T-helper 1 cell treated with Interleukin-12 subunit alpha and Interleukin-12 subunit beta and Interleukin-4 antibody, amounts not matched to agents 30 μg/mL and 1 μg/mL, for 36 hours (primary cell): ENCODE results near the gene CTU1.

ENCODE experiments used
- H3K27ac Mint-ChIP-seq: one replicate; pipeline ENCODE4 v1.8.0; 2021; ENCODE audit warnings: mild to moderate bottlenecking, mixed read lengths
- H3K27me3 Mint-ChIP-seq: one replicate; pipeline ENCODE4 v1.8.0; 2021; ENCODE audit warnings: low read depth, mixed read lengths
- H3K36me3 Mint-ChIP-seq: one replicate; pipeline ENCODE4 v1.8.0; 2021; ENCODE audit warnings: low read depth, mixed read lengths
- H3K4me1 Mint-ChIP-seq: one replicate; pipeline ENCODE4 v1.8.0; 2021; ENCODE audit warnings: low read depth, mixed read lengths
- H3K4me3 Mint-ChIP-seq: one replicate; pipeline ENCODE4 v1.8.0; 2021; ENCODE audit warnings: mild to moderate bottlenecking, moderate library complexity, mixed read lengths
- H3K9me3 Mint-ChIP-seq: one replicate; pipeline ENCODE4 v1.8.0; 2021; ENCODE audit warnings: mixed read lengths

Gene CTU1

DNA sequence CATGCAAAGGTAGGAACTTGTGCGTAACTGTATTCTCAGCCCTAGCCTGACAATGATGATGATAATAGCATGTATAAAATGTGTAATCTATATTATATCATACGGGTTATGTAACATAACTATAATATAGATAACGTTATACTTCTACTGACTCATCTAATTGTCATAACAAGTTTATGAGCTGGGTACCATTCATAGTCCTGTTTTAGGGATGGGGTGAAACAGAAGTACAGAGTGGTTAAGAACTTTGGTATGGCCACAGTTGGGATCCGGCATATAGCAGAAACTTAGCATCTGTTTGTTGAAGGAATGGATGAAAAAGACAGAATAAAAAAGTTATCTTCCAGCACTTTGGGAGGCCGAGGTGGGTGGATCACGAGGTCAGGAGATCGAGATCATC lies 5.2 kb downstream of the CTU1 start:
- Mint-ChIP-seq H3K36me3 (peaks cover 24% of the 10 kb centered on the region), H3K4me1 (peaks cover 25% of the 10 kb centered on the region), H3K4me3 (no peak overlapping the region), H3K9me3 (no peaks in the 10 kb centered on the region), H3K27me3 (no peaks in the 10 kb centered on the region), H3K27ac (no peak overlapping the region)

DNA sequence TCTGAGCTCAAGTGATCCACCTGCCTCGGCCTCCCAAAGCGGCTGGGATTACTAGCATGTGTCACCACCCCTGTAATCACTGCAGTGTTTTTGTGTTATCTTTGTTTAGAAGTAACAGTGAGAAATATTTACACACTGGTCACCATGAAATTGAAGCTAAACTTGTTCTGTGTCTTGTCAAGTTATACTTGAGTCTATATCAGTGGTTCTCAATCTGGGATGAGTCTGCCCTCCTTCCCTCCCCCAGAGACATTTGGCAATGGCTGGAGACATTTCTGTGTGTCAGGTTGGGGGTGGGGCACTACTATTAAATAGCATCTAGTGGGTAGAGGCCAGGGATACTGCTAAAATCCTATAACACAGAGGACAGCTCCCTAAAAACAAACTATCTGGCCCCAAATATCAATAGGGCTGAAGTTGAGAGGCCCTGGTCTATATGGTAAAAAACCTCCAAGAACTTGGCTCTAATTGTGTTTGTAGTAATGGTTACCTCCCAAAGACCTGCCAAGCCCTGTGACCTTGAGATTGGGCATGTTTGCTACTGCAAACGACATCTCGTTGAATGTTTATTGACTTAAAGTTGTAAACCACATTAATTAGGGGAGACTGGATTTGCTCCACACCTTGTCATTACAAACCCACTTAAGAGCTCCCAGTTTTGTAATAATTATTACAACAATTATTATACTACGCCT lies 6.9 kb downstream of the CTU1 start:
- peaks cover 31% of the 10 kb centered on the region for H3K36me3 Mint-ChIP-seq
- H3K9me3 Mint-ChIP-seq, result no peaks in the 10 kb centered on the region
- H3K4me3 Mint-ChIP-seq, result no peak overlapping the region
- H3K4me1 Mint-ChIP-seq, result peaks cover 26% of the 10 kb centered on the region
- H3K27ac Mint-ChIP-seq, result no peak overlapping the region
- no peaks in the 10 kb centered on the region for H3K27me3 Mint-ChIP-seq

DNA sequence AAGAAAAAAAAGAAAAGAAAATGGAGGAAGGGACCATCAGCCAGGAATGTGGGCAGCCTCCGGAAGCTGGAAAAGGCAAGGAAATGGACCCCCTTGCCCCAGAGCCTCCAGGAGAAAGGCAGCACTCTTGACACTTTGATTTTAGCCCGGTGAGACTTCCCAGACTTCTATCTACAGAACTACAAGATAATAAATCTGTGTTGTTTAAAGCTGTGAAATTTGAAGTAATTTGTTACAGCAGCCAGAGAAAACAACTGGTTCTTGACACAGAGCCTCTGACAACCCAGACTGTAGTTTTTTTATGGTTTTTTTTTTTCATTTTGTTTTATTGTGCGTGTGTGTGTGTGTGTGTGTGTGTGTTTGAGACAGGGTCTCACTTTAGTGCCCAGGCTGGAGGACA lies 7.6 kb downstream of the CTU1 start:
- Mint-ChIP-seq H3K4me1 (peaks cover 21% of the 10 kb centered on the region), H3K36me3 (peaks cover 25% of the 10 kb centered on the region), H3K9me3 (no peaks in the 10 kb centered on the region), H3K4me3 (no peak overlapping the region), H3K27me3 (no peaks in the 10 kb centered on the region), H3K27ac (no peak overlapping the region)

DNA sequence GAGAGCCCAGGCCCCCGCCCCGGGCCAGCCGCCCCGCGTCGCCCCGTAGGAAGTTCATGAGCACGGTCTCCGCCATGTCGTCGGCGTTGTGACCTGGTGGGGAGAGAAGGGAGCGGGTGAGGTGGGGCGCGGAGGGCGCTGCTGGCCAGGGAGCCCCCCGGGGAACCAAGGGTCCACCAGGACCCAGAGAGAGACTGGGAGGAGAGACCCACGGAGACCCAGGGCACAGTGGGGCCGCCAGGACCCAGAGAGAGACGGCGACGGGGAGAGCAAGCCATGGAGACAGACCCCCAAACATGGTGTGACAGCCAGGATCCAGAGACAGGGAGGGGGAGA lies 9.2 kb downstream of the CTU1 start:
- Mint-ChIP-seq H3K9me3 (no peaks in the 10 kb centered on the region), H3K4me1 (peaks cover 14% of the 10 kb centered on the region), H3K36me3 (peaks cover 17% of the 10 kb centered on the region), H3K27ac (no peak overlapping the region), H3K4me3 (no peak overlapping the region), H3K27me3 (no peaks in the 10 kb centered on the region)

DNA sequence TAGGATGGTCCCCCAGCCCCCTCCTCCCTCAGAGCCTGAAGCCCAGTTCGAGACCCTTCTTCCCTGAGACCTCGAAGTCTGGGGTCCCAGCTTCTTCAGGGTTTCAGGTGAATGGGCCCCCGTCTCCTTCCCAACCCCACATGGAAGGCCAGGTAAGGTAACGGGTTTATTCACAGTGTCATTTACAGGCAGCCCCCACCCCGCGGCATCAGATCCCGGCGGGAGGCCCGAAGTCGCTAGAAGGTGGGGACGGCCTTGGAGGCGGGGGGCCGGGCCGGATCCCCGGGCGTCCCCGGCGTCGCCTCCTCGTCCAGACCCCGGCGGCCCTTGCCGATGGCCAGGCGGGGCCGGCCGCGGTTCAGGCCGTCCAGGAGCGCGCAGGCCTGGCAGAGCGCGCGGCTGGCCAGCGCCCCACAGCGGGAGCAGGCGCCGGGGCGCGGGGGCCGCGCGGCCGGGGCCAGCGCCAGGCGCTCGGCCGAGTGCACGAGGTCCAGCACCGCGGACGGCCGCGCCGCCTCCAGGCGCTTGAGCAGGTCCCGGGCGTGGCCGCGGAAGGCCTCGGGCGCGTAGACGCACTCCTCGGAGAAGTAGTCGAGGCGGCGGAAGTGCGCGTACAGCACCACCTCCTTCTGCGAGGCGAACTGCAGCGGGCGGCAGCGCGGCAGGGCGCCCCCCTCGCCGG lies 9.7 kb downstream of the CTU1 start:
- Mint-ChIP-seq H3K27me3 (no peaks in the 10 kb centered on the region), H3K9me3 (no peaks in the 10 kb centered on the region), H3K4me3 (no peak overlapping the region), H3K36me3 (peaks cover 16% of the 10 kb centered on the region), H3K27ac (no peak overlapping the region), H3K4me1 (peaks cover 15% of the 10 kb centered on the region)

DNA sequence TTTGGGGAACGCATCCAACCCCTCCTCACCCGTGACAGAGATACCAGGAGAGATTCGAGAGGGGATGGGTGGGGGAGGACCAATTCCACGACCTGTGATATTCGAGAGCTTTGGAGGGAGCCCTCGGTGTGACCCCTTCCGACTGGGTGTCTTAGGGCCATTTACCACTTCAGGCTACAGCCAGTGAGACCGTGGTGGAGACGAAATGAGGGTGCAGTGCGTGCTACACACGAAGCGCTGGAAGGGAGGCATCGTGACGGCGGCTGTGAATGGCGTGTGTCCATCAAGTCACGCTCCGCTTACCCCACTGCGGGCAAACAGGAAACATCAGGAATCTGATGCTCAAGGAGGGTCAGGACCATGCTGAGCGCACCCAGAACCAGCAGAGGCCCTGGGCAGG lies 10.4 kb downstream of the CTU1 start:
- Mint-ChIP-seq H3K4me1 (peaks cover 15% of the 10 kb centered on the region), H3K36me3 (peaks cover 14% of the 10 kb centered on the region), H3K9me3 (no peaks in the 10 kb centered on the region), H3K27ac (no peak overlapping the region), H3K27me3 (no peaks in the 10 kb centered on the region), H3K4me3 (no peak overlapping the region)

DNA sequence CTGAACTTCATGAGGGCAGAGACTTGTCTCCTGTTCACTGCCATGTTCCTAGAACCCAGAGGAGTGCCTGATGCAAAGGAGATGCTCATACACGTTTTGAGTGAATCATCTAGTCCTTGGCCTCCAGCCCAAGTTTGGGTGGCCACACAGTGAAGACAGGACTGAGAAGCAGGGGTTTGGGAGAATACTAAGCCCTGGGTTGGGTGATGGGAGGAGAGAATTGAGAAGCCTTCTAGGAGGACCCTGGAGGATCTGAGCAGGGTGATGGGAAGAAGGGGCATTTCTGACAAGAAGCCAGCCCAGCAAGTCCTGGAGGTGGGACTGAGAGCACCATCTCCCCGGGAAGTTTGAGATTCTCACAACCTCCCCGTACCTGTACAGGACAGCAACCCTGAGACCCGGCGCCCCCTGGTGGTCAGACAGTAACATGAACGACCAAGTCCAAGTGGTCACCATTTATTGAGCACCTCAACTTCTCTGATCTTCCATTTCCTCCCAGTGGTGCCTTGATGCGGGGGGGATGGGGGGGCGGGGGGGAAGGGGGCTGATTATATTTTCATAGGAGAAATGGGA lies 11.0 kb downstream of the CTU1 start:
- peaks cover 10% of the 10 kb centered on the region for H3K4me1 Mint-ChIP-seq
- no peaks in the 10 kb centered on the region for H3K27me3 Mint-ChIP-seq
- no peak overlapping the region for H3K4me3 Mint-ChIP-seq
- H3K9me3 Mint-ChIP-seq, result no peaks in the 10 kb centered on the region
- H3K36me3 Mint-ChIP-seq, result peaks cover 11% of the 10 kb centered on the region
- H3K27ac Mint-ChIP-seq, result peak overlapping the region; percentile 28

DNA sequence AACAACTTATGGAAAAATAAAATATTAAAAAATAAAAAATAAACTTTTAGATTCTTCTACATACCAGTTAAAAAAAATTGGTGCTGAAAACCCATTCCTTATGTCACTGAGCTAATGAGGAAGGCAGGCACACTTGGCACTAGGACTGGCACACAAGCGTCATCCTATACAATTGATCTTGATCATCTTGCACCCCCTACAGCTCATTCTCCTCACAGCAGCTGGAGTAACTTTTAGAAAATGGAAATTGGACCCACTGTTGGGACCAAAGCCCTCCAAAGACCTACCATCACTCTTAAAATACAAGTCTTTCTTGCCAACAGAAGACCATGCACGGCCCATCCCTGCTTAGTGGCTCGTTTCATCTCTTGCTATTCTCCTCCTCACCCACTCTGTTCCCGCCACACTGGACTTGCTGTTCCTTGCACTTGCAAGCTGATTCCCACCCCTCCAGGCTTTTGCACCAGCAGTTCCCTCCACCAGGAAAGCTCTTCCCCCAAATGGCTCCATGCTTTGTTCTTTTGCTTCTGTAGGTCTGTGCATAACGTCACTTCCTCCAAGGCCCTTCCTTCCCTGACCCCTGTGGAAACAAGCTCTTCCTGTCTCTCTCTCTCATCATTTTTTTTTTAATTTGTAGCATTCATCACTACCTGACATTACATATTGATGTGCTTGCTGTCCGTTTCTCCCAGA lies 11.6 kb downstream of the CTU1 start:
- no peak overlapping the region for H3K4me3 Mint-ChIP-seq
- peaks cover 11% of the 10 kb centered on the region for H3K36me3 Mint-ChIP-seq
- H3K27ac Mint-ChIP-seq, result peak overlapping the region; percentile 28
- H3K27me3 Mint-ChIP-seq, result no peaks in the 10 kb centered on the region
- no peaks in the 10 kb centered on the region for H3K9me3 Mint-ChIP-seq
- H3K4me1 Mint-ChIP-seq, result peaks cover 10% of the 10 kb centered on the region

DNA sequence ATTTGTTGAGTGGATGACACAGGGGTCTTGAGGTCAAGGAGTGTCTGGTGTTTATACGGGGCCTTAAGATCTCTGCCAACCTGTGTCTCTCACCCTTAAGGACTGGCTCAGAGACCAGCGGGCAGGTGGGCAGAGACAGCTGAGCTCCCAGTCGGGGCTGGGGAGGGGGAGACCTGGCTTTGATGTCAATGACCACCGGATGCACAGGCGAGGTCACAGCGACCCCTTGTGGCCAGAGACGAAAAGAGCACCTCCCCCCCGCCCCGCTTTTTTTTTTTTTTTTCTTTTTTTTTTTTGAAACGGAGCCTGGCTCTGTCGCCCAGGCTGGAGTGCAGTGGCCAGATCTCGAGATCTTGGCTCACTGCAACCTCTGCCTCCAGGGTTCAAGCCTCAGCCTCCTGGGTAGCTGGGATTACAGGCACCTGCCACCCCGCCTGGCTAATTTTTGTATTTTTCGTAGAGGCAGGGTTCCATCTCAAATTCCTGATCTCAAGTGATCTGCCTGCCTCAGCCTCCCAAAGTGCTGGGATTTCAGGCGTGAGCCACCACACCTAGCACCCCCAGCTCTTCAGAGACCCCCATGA lies 13.4 kb downstream of the CTU1 start:
- H3K4me1 Mint-ChIP-seq, result peaks cover 10% of the 10 kb centered on the region

DNA sequence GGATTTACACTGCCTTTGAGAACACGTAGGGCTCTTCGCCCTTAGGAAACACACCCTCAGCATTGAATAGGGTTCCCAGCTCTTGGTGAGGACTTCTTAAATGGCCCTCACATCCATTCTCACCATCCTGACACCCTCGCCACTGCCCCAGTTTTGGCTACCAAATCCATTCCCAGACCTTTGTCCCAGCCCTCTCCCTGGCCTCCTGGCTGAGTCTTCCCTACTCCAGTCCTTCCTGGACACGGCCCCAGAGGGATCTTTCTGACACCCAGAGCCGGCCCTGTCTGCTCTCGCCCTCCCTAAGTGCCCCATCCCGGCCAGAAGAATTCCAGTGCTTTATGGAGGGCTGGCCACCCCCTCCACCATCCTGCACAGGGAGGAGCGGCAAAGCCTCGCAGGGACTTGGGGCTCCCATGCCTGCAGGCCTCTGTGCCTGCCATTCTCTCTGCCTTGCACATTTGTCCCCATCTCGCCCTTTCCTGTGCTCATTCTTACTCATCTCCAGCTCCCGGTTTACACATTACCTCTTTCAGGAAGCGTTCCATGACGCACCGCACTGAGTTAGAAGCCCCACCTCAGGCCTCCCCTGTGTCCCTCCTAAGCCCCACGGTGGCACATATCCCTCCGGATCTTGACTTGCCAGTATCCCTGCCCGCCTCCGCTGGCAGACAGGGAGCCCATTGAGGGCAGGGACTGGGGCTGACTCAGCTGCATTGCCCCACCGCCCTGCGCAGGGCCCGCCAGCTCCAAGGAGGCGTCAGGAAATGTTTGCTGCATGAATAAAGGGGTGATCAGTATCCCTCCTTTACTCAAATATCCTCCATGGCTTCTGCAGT lies 14.5 kb downstream of the CTU1 start:
- Mint-ChIP-seq H3K4me3 (no peak overlapping the region), H3K27ac (no peak overlapping the region), H3K27me3 (no peaks in the 10 kb centered on the region), H3K9me3 (no peaks in the 10 kb centered on the region), H3K4me1 (peaks cover 10% of the 10 kb centered on the region), H3K36me3 (peaks cover 9% of the 10 kb centered on the region)

More for the DNA sequence above, 13.4 kb downstream of the CTU1 start:
- Mint-ChIP-seq H3K27me3 (no peaks in the 10 kb centered on the region), H3K4me3 (no peak overlapping the region), H3K27ac (no peak overlapping the region), H3K9me3 (no peaks in the 10 kb centered on the region), H3K36me3 (peaks cover 9% of the 10 kb centered on the region)

DNA sequence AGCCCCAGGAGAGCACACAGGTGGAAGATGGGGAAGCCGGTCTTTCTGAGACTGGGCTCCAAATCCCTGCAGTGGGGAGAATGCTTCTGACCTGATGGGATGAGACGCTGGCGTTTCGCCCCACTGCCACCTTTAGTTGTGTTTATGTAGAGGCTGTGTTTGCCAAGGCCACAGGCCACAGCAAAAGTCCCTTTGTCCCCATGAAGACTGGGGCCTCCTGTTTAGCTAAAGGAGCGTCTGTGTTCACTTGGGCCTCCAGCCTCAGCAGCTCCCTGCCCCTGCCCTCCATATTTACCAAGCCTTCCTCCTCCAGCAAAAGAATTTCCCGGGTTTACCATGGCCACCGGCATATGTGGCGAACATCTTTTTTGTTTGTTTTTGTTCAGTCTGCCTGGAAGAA lies 15.1 kb downstream of the CTU1 start:
- Mint-ChIP-seq H3K4me3 (no peak overlapping the region), H3K27ac (no peak overlapping the region)

DNA sequence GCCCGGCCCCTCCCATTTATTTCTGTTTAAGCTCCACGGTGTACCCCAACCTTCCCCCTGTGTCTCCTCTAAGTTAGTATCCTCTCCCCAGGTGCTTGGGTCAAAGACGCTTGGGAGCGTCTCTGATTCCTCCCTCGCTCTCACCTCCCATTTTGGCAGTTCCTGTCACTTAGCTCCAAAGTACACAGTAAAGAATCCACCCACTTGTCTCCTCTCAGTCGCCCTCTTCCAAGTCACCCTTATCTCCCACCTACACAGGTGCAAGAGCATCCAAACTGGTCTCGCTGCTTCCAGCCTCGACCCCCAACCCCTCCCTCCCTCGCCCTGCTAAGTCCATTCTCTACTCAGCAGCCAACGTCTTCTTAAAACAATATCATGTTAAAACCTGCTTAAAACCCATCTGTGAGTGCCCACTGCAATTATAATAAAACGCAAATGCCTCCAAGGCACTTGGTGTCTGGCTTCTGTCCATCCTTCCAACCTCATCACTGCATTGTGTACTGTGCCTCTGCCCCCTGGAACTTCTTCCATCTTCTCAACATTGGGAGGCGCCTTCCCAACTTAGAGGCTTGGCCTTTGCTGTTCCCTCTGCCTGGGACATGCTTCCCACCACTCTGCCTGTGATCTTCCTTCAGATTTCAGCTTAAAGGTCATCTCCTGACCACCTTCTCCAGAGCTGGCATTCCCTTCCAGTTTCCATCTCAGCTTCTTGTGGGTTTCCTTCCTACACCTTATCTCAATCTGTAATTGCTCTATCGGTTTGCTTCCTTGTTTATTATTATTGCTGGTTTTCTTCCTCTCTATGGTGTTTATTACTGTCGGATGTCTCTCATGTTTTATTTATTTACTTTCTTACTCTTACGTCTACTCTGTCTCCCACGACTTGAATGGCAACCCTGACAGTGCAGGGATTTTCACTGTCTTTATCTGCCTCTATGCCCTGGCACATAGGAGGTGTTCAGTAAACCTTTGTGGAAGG lies 16.0 kb downstream of the CTU1 start:
- Mint-ChIP-seq H3K27me3 (no peaks in the 10 kb centered on the region), H3K4me3 (no peak overlapping the region), H3K4me1 (peaks cover 8% of the 10 kb centered on the region), H3K9me3 (no peaks in the 10 kb centered on the region), H3K36me3 (peaks cover 6% of the 10 kb centered on the region), H3K27ac (no peak overlapping the region)

More for the DNA sequence above, 15.1 kb downstream of the CTU1 start:
- Mint-ChIP-seq H3K9me3 (no peaks in the 10 kb centered on the region), H3K36me3 (peaks cover 9% of the 10 kb centered on the region), H3K4me1 (peaks cover 10% of the 10 kb centered on the region), H3K27me3 (no peaks in the 10 kb centered on the region)

DNA sequence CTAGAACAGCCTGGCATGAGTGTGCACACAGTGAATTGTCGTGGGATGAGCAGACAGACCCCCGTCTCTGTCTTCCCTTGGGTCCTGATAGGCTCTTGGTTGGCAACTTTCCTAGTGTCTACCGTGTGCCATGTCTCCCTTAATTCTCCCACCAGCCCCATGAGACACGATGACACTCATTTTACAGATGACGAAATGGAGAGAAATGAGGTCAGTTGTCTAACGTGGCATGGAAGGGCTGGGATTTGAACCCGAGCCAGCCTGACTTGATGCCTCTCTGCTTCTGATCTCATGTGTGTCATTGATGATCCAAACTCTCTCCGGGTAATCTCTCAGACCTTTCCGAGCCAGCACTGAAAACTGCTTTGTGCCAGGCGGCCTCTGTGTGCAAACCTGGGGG lies 17.1 kb downstream of the CTU1 start:
- Mint-ChIP-seq H3K4me1 (peaks cover 1% of the 10 kb centered on the region), H3K27ac (no peak overlapping the region), H3K36me3 (no peaks in the 10 kb centered on the region), H3K4me3 (no peak overlapping the region), H3K27me3 (no peaks in the 10 kb centered on the region), H3K9me3 (no peaks in the 10 kb centered on the region)
